Cerebellar nuclear complex (tissue), 1 donor: ENCODE results near the gene VAV3.

Source experiments
- DNase-seq, 2 experiments: peaks; one replicate each; lab custom pipeline; 2025; lab: John Stamatoyannopoulos, UW

Gene VAV3

GRCh38 chr1:107647012-107647411 lies 318.0 kb downstream of the VAV3 start:
- no peak for DNase-seq

- DNase-seq = no peak
Measured at GRCh38 chr1:107643766-107644165, 321.2 kb downstream of the VAV3 start.

- no peak for DNase-seq
Measured at GRCh38 chr1:107640207-107640606, 324.8 kb downstream of the VAV3 start.

- no peak for DNase-seq
Measured at GRCh38 chr1:107637101-107637500, 327.9 kb downstream of the VAV3 start.

GRCh38 chr1:107633596-107633995 lies 331.4 kb downstream of the VAV3 start:
- no peak for DNase-seq

- no peak for DNase-seq
Measured at GRCh38 chr1:107626073-107626796, 338.7 kb downstream of the VAV3 start.

GRCh38 chr1:107625405-107626029 lies 339.5 kb downstream of the VAV3 start:
- no peak for DNase-seq

- DNase-seq = no peak
Measured at GRCh38 chr1:107623431-107623830, 341.5 kb downstream of the VAV3 start.

- no peak for DNase-seq
Measured at GRCh38 chr1:107622966-107623365, 342.0 kb downstream of the VAV3 start.

- DNase-seq = no peak
Measured at GRCh38 chr1:107622535-107622934, 342.4 kb downstream of the VAV3 start.

- DNase-seq = no peak
Measured at GRCh38 chr1:107620753-107621152, 344.2 kb downstream of the VAV3 start.

- no peak for DNase-seq
Measured at GRCh38 chr1:107618539-107618938, 346.4 kb downstream of the VAV3 start.

- no peak for DNase-seq
Measured at GRCh38 chr1:107617921-107618320, 347.1 kb downstream of the VAV3 start.

- no peak for DNase-seq
Measured at GRCh38 chr1:107617456-107617855, 347.5 kb downstream of the VAV3 start.

- no peak for DNase-seq
Measured at GRCh38 chr1:107609808-107610207, 355.2 kb downstream of the VAV3 start.

GRCh38 chr1:107604825-107605224 lies 360.2 kb downstream of the VAV3 start:
- DNase-seq = no peak

- DNase-seq = no peak
Measured at GRCh38 chr1:107600607-107601160, 364.3 kb downstream of the VAV3 start.

GRCh38 chr1:107599220-107599619 lies 365.8 kb downstream of the VAV3 start:
- no peak for DNase-seq

- DNase-seq = no peak
Measured at GRCh38 chr1:107597290-107597689, 367.7 kb downstream of the VAV3 start.

- no peak for DNase-seq
Measured at GRCh38 chr1:107594536-107594935, 370.4 kb downstream of the VAV3 start.

GRCh38 chr1:107593501-107594209 lies 371.3 kb downstream of the VAV3 start:
- DNase-seq = no peak

GRCh38 chr1:107590900-107591622 lies 373.9 kb downstream of the VAV3 start:
- no peak for DNase-seq
